OCI-LY7 (cell line): Measurements from ENCODE around the gene DTYMK. TPM values are rescaled to one million over a fixed set of nuclear protein-coding genes. Genes with fewer than 3 reads are reported as not detected.

Experiments
- BruUV-seq: library from RNA; stranded (reverse); fragments of 400-500 nt; replicated peaks from 2 replicates; lab custom pipeline; 2021; lab: Mats Ljungman, UMichigan
- CTCF ChIA-PET: fragments of 300-600 bp; sonication (Branson Sonifier 250); formaldehyde crosslinking; loops from one replicate; lab custom pipeline; 2022; ENCODE audit warnings: antibody characterized with exemption; ENCODE audit not compliant: unreplicated experiment; lab: Charles Lee
- POLR2A ChIA-PET: fragments of 300-600 bp; sonication (Branson Sonifier 250); formaldehyde crosslinking; loops from one replicate; lab custom pipeline; 2022; ENCODE audit warnings: antibody characterized with exemption; lab: Charles Lee
- DNase-seq: peaks from one replicate; pipeline ENCODE4 v3.0.0-alpha.2; 2015; ENCODE audit warnings: low spot score
- H2AFZ ChIP-seq: fragments of 200-600 bp; sonication (generic), shearing (Covaris generic); 2 replicates; pipeline ENCODE4 v1.6.1; 2014; ENCODE audit warnings: mild to moderate bottlenecking, antibody characterized with exemption, low read length, moderate library complexity
- H3K27ac ChIP-seq: fragments of 200-600 bp; sonication (generic); 2 replicates; pipeline ENCODE4 v1.5.1; 2014; ENCODE audit warnings: mixed run types, low read depth, mild to moderate bottlenecking, moderate library complexity, low read length, inconsistent platforms; ENCODE audit not compliant: poor library complexity, severe bottlenecking
- H3K36me3 ChIP-seq: fragments of 200-600 bp; sonication (generic); 2 replicates; pipeline ENCODE4 v1.6.1; 2014; ENCODE audit warnings: mild to moderate bottlenecking, antibody characterized with exemption, low read length, moderate library complexity, mixed read lengths; ENCODE audit not compliant: insufficient read depth
- H3K4me1 ChIP-seq: fragments of 200-600 bp; sonication (generic); 2 replicates; pipeline ENCODE4 v1.5.1; 2014; ENCODE audit warnings: mild to moderate bottlenecking, low read length; ENCODE audit not compliant: insufficient read depth, poor library complexity, severe bottlenecking
- H3K4me2 ChIP-seq: fragments of 200-600 bp; sonication (generic); 2 replicates; pipeline ENCODE4 v1.6.1; 2014; ENCODE audit warnings: mild to moderate bottlenecking, low read length
- H3K4me3 ChIP-seq: fragments of 200-600 bp; sonication (generic); 2 replicates; pipeline ENCODE4 v1.5.1; 2014; ENCODE audit warnings: mild to moderate bottlenecking, low read depth, low read length; ENCODE audit not compliant: poor library complexity, severe bottlenecking
- H3K79me2 ChIP-seq: fragments of 200-600 bp; sonication (generic); 2 replicates; pipeline ENCODE4 v1.6.1; 2016; ENCODE audit warnings: low read depth, mild to moderate bottlenecking, low read length, moderate library complexity, mixed read lengths; ENCODE audit not compliant: insufficient read depth
- H3K9me2 ChIP-seq: fragments of 200-600 bp; sonication (generic); 2 replicates; pipeline ENCODE4 v1.6.1; 2016; ENCODE audit warnings: mild to moderate bottlenecking, low read length, mixed read lengths; ENCODE audit not compliant: insufficient read depth
- H3K9me3 ChIP-seq: fragments of 200-600 bp; sonication (generic); 2 replicates; pipeline ENCODE4 v1.6.1; 2014; ENCODE audit warnings: mild to moderate bottlenecking, mixed run types, low read length, mixed read lengths
- H4K20me1 ChIP-seq: fragments of 200-600 bp; sonication (generic); 2 replicates; pipeline ENCODE4 v1.6.1; 2014; ENCODE audit warnings: mild to moderate bottlenecking, antibody characterized with exemption, low read length, moderate library complexity, mixed read lengths; ENCODE audit not compliant: insufficient read depth
- EZH2phosphoT487 ChIP-seq: fragments of 200-600 bp; sonication (generic); IDR thresholded peaks from 2 replicates; pipeline ENCODE4 v1.6.1; 2018; ENCODE audit warnings: low read depth, borderline replicate concordance, mild to moderate bottlenecking, mixed run types, antibody characterized with exemption, low read length, moderate library complexity, mixed read lengths
- intact Hi-C: fragments of 100-400 bp; cut with micrococcal nuclease; formaldehyde crosslinking; loops from one replicate; pipeline ENCODE4 v1.10.0; 2022; ENCODE audit not compliant: unreplicated experiment
- total RNA-seq, 2 experiments: library from RNA; depleted of rRNA in 1 of 2; stranded (reverse); fragments of >200 nt in 1 of 2; shearing (Covaris generic) in 1 of 2; gene quantifications; 2 replicates each; pipeline ENCODE4 v1.2.3, GENCODE V29; 2014 to 2022
- TF ChIP-seq, protein P1 (sequence below): fragments of 200-600 bp; sonication (generic); conservative IDR thresholded peaks from 2 replicates; pipeline ENCODE4 v1.5.1; 2014; ENCODE audit warnings: mild to moderate bottlenecking, antibody characterized with exemption, low read length, moderate library complexity, mixed read lengths

DTYMK gene
- total RNA-seq, 2 experiments from 2014 or later: 118 to 129 TPM

GRCh38 chr2:241702155-241703031, 15.8 kb upstream of the DTYMK start:
- CTCF ChIA-PET: interaction anchor here (0.6 to 1.2 kb wide), 5 partner anchors 9 to 176 kb away, joined by 3 to 15 read pairs (median 6); no protein-coding TSS in a partner anchor

GRCh38 chr2:241701399-241702154, 15.0 kb upstream of the DTYMK start, which contains the start of gene ING5:
Gene ING5, plus strand, starts transcription at chr2:241702039. Its CDS starts 27 bp downstream, at chr2:241702066.
- Histone ChIP-seq H3K9me2 (no peaks in the 10 kb centered on the region), H3K4me1 (peaks cover 23% of the 10 kb centered on the region), H3K27ac (peak within 1 kb of the TSS; percentile 92), H2AFZ (no peak within 1 kb of the TSS), H3K4me2 (peak within 1 kb of the TSS; percentile 99), H3K4me3 (peak within 1 kb of the TSS; percentile 94), H3K9me3 (peaks cover 8% of the 10 kb centered on the region), H3K36me3 (peaks cover 30% of the 10 kb centered on the region), H3K79me2 (peaks cover 20% of the 10 kb centered on the region), H4K20me1 (peaks cover 5% of the 10 kb centered on the region; the same call in 1 of the 2 replicates)
- ChIA-PET CTCF (interaction anchor here (0.6 kb wide), 2 partner anchors 9 to 12 kb away, joined by 5 to 6 read pairs; no protein-coding TSS in a partner anchor), POLR2A (interaction anchor here (0.6 to 6.7 kb wide), 3 partner anchors 14 to 306 kb away, joined by 3 to 46 read pairs (median 5); partner anchors contain the start of gene DTYMK)
- intact Hi-C loops: loop anchor here (1.0 to 5.0 kb wide), 5 partner anchors 15 to 1139 kb away; partner anchors contain the start of genes D2HGDH, DTYMK, DUSP28 and HDLBP
- BruUV-seq: TSS peak; percentile 88
- no peak for TF ChIP-seq EZH2phosphoT487
- TF ChIP-seq, protein P1, sequence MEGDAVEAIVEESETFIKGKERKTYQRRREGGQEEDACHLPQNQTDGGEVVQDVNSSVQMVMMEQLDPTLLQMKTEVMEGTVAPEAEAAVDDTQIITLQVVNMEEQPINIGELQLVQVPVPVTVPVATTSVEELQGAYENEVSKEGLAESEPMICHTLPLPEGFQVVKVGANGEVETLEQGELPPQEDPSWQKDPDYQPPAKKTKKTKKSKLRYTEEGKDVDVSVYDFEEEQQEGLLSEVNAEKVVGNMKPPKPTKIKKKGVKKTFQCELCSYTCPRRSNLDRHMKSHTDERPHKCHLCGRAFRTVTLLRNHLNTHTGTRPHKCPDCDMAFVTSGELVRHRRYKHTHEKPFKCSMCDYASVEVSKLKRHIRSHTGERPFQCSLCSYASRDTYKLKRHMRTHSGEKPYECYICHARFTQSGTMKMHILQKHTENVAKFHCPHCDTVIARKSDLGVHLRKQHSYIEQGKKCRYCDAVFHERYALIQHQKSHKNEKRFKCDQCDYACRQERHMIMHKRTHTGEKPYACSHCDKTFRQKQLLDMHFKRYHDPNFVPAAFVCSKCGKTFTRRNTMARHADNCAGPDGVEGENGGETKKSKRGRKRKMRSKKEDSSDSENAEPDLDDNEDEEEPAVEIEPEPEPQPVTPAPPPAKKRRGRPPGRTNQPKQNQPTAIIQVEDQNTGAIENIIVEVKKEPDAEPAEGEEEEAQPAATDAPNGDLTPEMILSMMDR: no peak
- DNase-seq: peak; percentile 96

More at GRCh38 chr2:241702155-241703031, 15.8 kb upstream of the DTYMK start:
- Histone ChIP-seq H4K20me1 (peaks cover 5% of the 10 kb centered on the region; the same call in 1 of the 2 replicates), H3K9me2 (no peaks in the 10 kb centered on the region), H3K27ac (peak overlapping the region; percentile 92), H3K36me3 (peaks cover 38% of the 10 kb centered on the region), H3K9me3 (peaks cover 12% of the 10 kb centered on the region), H3K4me2 (peak overlapping the region; percentile 99), H2AFZ (no peak overlapping the region), H3K4me1 (peaks cover 23% of the 10 kb centered on the region), H3K4me3 (peak overlapping the region; percentile 94), H3K79me2 (peaks cover 20% of the 10 kb centered on the region)
- intact Hi-C loops: loop anchor here (1.0 to 5.0 kb wide), 3 partner anchors 32 to 1140 kb away; partner anchors contain the start of genes D2HGDH, DUSP28, HDLBP and SEPTIN2
- POLR2A ChIA-PET: interaction anchor here (0.6 to 6.7 kb wide), 3 partner anchors 15 to 307 kb away, joined by 3 to 46 read pairs (median 5); partner anchors contain the start of gene DTYMK
- no TSS peak for BruUV-seq
- TF ChIP-seq EZH2phosphoT487: no peak
- TF ChIP-seq, protein P1: peak; percentile 78
- peak; percentile 90 for DNase-seq
